Activated CD8-positive, alpha-beta memory T cell treated with anti-CD3 and anti-CD28 coated beads, Interleukin-2, amount 50 U/mL, for 24 hours (primary cell): Measurements from ENCODE around the gene LAMA4.
"Not testable (repeated sequence)": the region's sequence is repeated elsewhere in the genome, so short reads cannot be mapped to it uniquely, and the experiment has no call there.

Experiments used
- DNase-seq: peaks from one replicate; pipeline ENCODE4 v3.0.0-alpha.2; 2020; ENCODE audit errors: extremely low read depth

The LAMA4 gene

DNA sequence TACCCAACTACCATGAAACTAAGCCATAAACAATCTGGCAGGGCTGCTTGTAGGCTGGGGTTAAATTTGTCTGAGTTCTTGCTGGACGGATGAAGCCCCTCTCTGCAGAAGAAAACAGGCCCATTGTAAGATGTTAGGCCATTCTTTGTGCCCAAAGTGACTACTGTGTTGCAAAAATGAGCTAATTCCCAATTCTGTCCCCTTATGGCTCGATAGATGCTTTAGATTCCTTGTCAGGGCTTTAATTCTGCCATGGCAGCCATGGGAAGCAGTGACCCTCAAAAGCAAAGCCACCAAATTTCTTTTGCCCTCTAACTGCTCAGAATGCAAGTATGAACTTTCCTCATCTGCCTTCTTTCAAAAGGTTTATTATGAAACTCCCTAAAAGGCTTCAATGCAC is 45.2 kb downstream of the LAMA4 start:
- DNase-seq: no peak

DNA sequence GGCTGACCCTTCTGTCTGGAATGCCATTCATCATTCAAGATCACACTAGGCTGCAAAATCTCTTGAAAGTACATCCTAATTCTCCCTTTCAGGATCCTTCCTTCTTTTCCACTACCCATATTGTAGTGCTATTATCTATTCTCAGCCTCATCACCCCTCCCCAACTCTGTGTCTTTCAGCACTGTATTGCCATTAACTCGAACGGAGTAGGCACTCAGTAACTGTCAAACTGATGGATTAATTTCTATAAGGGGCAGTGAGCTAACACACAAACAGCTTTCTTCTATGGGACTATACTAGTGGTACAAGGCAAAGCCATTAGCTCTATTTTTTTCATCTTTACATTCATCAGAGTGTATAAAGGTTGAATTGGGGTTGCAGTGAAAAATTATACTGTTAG is 46.6 kb downstream of the LAMA4 start:
- DNase-seq: no peak

DNA sequence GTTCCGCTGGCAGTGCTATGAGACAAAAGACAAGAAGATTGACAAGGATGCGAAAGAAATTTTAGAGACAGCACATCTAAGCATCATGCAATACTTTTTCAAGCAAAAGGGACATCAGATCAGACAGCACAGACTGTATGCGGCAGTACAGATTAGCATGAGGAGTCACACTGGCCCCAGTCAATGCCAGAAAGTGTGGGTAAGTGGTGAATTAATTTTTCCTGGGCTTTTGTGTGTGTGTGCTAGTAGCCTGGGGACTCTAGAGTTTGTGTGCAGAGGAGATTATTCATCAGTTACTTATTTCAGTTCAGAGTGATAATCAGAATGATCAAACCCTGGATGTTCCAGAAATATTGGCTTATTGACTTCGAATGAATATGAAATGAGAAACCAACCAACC is 47.2 kb downstream of the LAMA4 start:
- DNase-seq: no peak

DNA sequence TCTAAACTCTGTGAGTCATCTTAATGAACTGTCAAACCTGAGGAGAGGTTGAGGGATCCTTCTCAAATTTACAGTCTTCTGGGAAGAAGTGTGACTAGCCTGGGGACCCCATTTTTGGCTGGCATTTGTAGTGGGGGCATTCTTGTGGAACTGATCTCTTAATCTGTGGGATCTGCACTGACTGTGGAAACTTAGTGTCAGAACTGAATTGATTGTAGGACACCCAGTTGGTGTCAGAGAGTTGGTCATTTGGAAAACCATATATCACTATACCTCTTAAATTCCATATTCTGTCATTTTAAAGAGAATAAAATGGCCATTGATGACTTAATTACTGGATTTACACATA is 48.3 kb downstream of the LAMA4 start:
- no peak for DNase-seq

DNA sequence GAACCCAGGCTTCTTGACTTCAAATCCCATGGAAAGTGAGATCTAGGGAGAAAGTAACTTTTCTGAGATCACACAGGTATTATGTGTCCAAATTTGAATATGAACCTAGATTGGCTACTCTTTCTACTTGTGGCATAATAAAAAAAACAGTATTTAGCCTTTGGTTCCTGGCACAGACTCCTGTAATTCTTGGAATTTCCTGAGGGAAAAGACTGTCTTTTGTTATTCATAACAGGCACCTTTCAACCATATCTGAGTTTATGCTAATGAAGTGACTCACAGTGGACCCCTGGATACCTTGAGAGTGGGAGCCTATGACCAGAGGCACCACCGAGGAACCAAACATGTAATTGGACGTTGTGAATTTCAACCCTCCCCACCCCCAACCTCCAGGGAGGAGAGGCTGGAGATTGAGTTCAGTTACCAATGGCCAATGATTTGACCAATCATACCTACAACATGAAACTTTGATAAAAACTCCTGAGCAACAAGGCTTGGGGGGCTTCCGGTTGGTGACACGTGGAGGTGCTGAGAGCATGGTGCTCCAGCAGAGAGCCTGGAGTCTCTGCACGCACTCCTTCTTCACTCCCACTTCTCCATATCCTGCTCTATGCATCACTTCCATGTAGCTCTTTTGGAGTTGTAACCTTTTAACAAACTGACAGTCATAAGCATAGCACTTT is 48.8 kb downstream of the LAMA4 start:
- DNase-seq: no peak

DNA sequence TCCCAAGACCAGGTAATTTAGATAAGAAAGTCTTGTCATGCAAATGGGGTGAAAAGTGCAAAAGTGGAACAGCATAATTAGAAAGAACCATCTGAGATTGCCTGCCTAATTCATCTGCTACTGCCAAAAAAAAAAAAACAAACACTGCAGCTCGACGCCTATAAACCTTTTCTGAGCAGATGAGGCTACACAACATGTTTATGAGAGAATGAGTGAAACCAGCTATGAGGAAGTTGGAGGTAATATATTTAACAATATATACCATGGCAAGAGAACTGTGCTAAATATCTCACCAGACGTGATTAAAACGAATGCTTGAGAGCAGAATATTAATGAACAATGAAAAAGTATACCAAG is 50.0 kb downstream of the LAMA4 start:
- no peak for DNase-seq

DNA sequence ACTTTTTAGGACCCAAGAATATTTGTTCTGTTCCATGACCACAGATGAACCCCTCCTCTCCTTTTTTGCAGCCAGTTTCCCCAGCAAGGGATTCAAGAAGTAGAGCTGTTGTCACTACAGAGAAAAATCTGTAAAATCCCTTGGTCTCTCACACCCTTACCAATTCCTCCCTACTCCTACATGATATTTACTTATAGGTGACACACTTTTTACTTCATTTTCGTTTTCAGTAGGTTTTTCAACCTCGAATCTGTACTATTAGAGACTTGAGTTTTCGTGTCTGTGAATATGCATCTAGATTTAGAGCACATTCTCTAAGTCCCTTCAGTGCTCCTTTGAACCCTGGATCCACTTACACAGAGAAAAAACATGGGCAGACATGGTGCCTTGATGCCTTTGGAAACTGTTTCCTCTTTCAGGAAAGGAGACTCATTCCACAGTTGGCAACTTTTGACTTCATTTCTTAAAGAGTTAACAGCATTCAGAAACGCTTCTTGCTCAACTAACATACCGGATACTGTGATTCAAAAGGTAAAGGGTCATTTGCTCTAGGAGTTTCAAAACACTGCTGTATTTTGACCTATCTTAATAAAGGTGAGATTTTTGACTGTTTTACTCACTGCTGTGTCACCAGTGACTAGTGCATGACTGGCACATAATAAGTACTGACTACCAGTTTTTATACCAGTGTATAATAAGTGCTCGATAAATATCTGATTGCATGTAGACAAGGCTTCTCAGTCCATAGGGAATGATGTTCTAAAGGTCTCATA is 50.6 kb downstream of the LAMA4 start:
- DNase-seq: no peak

GRCh38 chr6:112202639-112203341 is 51.6 kb downstream of the LAMA4 start:
- no peak for DNase-seq

GRCh38 chr6:112200185-112200914 is 54.0 kb downstream of the LAMA4 start:
- DNase-seq: not testable (repeated sequence)

GRCh38 chr6:112199001-112199403 is 55.4 kb downstream of the LAMA4 start:
- DNase-seq: no peak

DNA sequence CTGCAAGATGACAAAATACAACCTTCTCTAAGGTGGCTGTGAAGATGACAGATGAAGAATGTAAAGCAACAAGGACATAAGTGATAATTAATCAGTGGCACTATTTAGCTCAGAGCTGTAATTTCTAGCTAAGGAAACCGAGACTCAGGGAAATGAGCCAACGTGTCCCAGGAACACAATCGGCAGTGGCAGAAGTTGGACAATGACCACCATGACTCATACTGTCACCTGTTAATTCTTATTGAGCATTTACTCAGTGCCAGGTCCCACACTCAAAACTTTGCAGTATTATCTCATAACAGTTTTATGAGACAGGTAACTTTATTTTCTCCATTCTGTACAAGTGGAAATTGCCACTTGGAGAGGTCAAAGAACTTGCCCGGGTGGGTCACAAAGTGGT is 55.8 kb downstream of the LAMA4 start:
- no peak for DNase-seq

- no peak for DNase-seq
Observed at GRCh38 chr6:112197636-112198035, 56.7 kb downstream of the LAMA4 start.

DNA sequence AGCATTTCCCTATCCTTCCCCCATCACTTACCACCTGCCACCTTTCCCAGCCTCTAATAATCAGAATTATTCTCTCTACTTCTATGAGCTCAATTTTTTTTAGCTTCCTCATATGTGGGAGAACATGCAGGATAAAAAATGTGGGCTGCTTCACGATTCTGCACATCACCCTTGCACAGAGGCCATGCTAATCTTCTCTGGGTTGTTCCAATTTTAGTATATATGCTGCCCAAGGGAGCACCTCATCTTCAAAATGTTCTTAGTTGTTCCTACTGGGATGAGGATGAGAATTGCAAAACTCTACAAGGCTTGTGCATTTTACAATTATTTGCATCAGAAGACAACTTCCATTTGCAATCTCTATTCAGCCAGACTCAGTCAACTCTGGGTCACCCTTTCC is 58.1 kb downstream of the LAMA4 start:
- no peak for DNase-seq

DNA sequence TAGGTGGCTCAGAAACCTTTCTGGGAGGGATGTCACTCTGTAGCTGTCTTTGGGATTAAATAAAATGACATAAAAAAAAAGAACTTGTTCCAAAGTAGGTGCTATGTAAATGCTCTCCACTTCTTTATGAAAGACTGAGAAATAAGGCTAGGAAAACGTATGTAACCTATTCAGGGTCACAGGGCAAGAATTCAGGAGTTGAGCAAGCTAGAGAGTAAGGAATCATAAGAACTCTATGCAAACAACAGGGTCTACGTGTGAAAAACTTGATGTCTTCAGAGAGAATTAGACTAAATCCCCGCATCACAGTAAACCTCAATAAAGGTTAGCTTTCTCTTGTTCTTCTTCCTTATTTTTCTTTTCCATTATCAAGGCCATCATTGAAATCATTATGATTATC is 59.2 kb downstream of the LAMA4 start:
- no peak for DNase-seq

DNA sequence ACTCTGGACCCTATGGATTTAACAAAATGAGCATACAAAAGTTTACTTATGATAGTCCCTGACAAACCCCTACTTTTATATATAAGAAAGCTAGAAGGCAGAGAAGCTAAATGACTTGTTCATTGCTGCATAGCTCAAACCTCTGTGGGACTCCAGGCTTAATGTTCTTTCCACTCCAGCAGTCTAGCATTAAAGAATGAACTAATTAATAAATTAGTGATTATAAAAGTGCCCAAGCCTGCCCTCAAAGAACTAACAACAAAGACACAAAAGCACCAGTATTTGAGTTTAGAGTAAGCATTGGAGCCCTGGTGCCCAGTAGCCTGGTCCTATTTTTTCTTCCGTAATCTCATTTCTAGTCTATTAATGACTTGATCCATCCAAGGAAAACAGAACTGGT is 59.9 kb downstream of the LAMA4 start:
- no peak for DNase-seq

DNA sequence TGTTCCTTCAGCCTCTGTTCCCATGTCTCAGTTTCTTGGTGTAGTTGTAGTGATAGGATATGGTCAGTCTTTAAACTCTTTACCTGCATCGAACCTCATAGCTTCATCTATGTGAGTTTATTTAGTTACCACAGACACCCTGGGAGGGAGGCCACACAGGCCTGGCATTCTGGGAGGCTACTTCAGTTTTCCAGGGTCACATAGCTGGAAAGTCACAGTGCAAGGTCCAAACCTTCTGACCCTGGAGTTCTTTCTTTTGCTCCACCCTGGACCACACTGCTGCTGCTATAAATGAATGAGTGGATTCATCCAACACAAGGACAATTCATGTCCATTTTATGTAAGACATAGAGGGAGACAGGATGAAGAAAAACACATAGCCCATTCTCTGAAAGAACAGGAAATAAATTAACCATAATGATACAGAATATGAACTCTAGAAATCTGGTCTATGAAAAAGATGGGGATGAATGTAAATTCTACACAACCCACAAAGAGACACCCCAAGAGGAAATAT is 60.8 kb downstream of the LAMA4 start:
- no peak for DNase-seq

GRCh38 chr6:112193117-112193516 is 61.2 kb downstream of the LAMA4 start:
- no peak for DNase-seq

DNA sequence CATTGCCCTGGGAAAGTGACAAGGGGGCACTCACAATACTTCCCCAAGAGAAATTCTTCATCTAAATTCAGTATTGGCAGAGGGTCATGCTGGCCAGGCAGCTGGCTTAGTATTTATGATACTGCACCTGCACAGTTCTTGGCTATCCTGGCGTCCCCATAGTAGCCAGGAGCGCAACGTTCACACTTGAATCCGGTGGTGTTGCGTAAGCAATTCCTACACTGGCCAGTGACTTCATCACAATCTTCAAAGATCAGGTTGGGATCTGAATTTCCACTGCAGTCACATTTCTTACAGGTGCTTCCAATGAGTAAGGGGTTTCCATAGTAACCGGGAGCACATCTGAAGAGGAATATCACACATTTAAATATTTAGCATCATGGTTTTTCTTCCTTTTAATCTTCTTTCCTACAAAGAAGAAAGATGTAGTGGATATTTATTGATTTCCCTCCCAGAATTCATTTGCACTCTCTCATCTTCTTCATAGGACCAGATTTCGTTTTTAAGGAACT is 62.8 kb downstream of the LAMA4 start:
- DNase-seq: no peak

DNA sequence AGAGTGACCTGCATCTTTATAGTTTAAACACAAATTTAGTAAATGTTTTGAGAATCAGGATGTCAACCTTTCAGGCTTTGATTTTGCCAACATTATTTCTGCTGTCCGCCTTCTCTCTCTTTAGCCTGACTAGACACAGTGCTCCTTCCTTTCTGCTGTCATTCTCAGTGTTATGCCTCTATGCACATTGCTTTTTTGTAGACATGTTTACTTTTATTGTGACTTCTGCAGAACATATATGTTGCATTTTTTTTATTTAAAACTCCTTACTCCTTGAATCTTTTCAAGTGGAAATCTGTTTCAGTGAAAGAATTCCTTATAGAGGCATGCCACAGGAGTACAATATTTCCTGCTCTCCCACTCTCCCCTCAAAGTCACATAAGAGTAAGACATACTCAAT is 64.2 kb downstream of the LAMA4 start:
- DNase-seq: no peak

DNA sequence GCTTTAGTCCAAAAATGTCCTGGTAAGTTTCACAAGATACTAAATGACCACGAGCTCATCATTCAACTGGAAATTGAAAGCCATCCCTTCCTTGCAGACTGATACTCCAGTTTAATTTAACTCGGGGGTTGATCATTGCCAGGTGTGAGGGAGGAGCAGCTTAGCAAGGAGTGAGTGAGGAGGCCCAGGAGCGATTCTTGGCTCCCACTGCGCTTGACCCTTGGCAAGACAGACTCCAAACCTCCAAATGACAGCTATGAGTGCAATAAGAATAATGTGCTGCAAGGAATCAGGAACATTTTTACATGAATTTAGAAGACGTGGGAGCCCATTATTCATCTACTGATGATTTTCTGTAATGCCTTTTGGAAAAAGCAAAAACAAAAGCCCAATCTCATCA is 64.9 kb downstream of the LAMA4 start:
- no peak for DNase-seq

GRCh38 chr6:112188906-112189305 is 65.5 kb downstream of the LAMA4 start:
- DNase-seq: no peak

DNA sequence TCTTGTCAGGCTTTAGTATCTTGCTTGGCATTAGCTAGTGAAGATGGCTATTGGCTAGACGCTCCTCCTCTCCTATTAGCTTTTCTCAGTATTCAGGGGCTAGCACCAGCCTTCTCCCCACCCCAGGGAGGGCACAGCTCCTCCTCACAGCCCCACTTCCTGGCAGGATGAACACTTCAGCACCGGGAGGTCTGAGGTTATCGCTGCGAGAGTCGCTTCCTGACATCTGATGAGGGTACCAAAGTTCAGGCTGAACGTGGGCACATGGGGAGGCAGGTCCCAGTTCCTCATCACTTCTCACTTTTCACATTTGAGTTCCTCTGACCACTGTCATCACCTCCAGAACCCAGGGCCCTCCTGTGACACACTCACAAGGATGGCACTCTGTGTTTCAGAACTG is 66.6 kb downstream of the LAMA4 start:
- DNase-seq: no peak
